Suprapubic skin (tissue), 4 donors: Measurements from ENCODE around the gene SEC14L3. TPM values are rescaled to one million over a fixed set of nuclear protein-coding genes. Genes with fewer than 3 reads are reported as not detected.

ENCODE experiments used
- DNase-seq, 2 donors: peaks; one replicate each; pipeline ENCODE4 v3.0.0-alpha.2; 2019; ENCODE audit warnings: low spot score in 2 of 2
- H3K27ac ChIP-seq: fragments of 200-600 bp; sonication (generic); one replicate; pipeline ENCODE4 v1.5.1; 2019
- H3K27me3 ChIP-seq: fragments of 200-600 bp; sonication (generic); one replicate; pipeline ENCODE4 v1.5.1; 2019
- H3K36me3 ChIP-seq: fragments of 200-600 bp; sonication (generic); one replicate; pipeline ENCODE4 v1.5.1; 2019
- H3K4me1 ChIP-seq: fragments of 200-600 bp; sonication (generic); one replicate; pipeline ENCODE4 v1.5.1; 2019
- H3K4me3 ChIP-seq: fragments of 200-600 bp; sonication (generic); one replicate; pipeline ENCODE4 v1.5.1; 2019; ENCODE audit warnings: mild to moderate bottlenecking
- H3K9me3 ChIP-seq: fragments of 200-600 bp; sonication (generic); one replicate; pipeline ENCODE4 v1.5.1; 2019
- CTCF ChIP-seq, 2 donors: fragments of 200-600 bp in 1 of 2; fragments of 450-650 bp in 1 of 2; sonication (generic) in 1 of 2; IDR thresholded peaks; one replicate each; pipeline ENCODE4 v1.5.1; 2016 to 2019; ENCODE audit warnings: antibody characterized with exemption in 2 of 2, mild to moderate bottlenecking in 1 of 2, moderate library complexity in 1 of 2
- EP300 ChIP-seq: sonication (generic); formaldehyde crosslinking; IDR thresholded peaks from one replicate; pipeline ENCODE4 v1.6.1; 2017; ENCODE audit warnings: antibody characterized with exemption
- POLR2A ChIP-seq, 2 donors: fragments of 450-650 bp; IDR thresholded peaks; one replicate each; pipeline ENCODE4 v1.6.1; 2017; ENCODE audit warnings: antibody characterized with exemption in 2 of 2, mild to moderate bottlenecking in 2 of 2, moderate library complexity in 2 of 2
- POLR2AphosphoS5 ChIP-seq, 3 donors: sonication (generic); formaldehyde crosslinking; IDR thresholded peaks; one replicate each; pipeline ENCODE4 v1.6.1; 2017; ENCODE audit warnings: antibody characterized with exemption in 3 of 3
- WGBS: methylation state at CpG from one replicate; pipeline ENCODE4 v1.1.5; 2018; 5-methylcytosine and 5-hydroxymethylcytosine counted together
- total RNA-seq, 4 donors: library from RNA; depleted of rRNA; stranded (reverse); fragments of >200 nt; gene quantifications; one replicate each; pipeline ENCODE4 v1.1.0, GENCODE V29; 2016

Gene SEC14L3
- total RNA-seq, 4 donors from 2014 or later: not detected

GRCh38 chr22:30423959-30424533 lies 47.8 kb downstream of the SEC14L3 start:
- H3K9me3 ChIP-seq: no peaks in the 10 kb centered on the region
- no peaks in the 10 kb centered on the region for H3K27me3 ChIP-seq
- 2% methylated on average over 20 of the region's 31 CpGs for WGBS
- H3K27ac ChIP-seq: peak overlapping the region; percentile 99
- H3K36me3 ChIP-seq: no peaks in the 10 kb centered on the region
- peaks cover 67% of the 10 kb centered on the region for H3K4me1 ChIP-seq
- peak; percentile 99 to 100 for DNase-seq
- TF ChIP-seq POLR2A (IDR thresholded peaks at IDR 0.05): peak in 1 of 2 donors; percentile 5
- TF ChIP-seq EP300: no peak
- no peak for TF ChIP-seq CTCF (IDR thresholded peaks at IDR 0.05)
- peak in 2 of 3 donors; percentile 80 to 94 for TF ChIP-seq POLR2AphosphoS5 (IDR thresholded peaks at IDR 0.05)
- H3K4me3 ChIP-seq: peak overlapping the region; percentile 66

GRCh38 chr22:30423301-30423958 lies 48.4 kb downstream of the SEC14L3 start:
- H3K4me3 ChIP-seq: peak overlapping the region; percentile 66
- H3K27ac ChIP-seq: peak overlapping the region; percentile 99
- no peaks in the 10 kb centered on the region for H3K27me3 ChIP-seq
- peaks cover 3% of the 10 kb centered on the region for H3K36me3 ChIP-seq
- TF ChIP-seq CTCF (IDR thresholded peaks at IDR 0.05) (no peak), POLR2A (IDR thresholded peaks at IDR 0.05) (peak; percentile 40 to 83), EP300 (no peak), POLR2AphosphoS5 (IDR thresholded peaks at IDR 0.05) (no peak)
- peak; percentile 87 to 89 for DNase-seq
- peaks cover 67% of the 10 kb centered on the region for H3K4me1 ChIP-seq
- no peaks in the 10 kb centered on the region for H3K9me3 ChIP-seq
- WGBS: 0% methylated on average over 11 of the region's 45 CpGs

GRCh38 chr22:30422481-30423300 lies 49.1 kb downstream of the SEC14L3 start:
- Histone ChIP-seq H3K9me3 (no peaks in the 10 kb centered on the region), H3K4me1 (peaks cover 67% of the 10 kb centered on the region), H3K27ac (peak overlapping the region; percentile 99), H3K36me3 (peaks cover 10% of the 10 kb centered on the region), H3K27me3 (no peaks in the 10 kb centered on the region), H3K4me3 (peak overlapping the region; percentile 66)
- DNase-seq: peak; percentile 84 to 90
- 56% methylated on average over 11 of the region's 18 CpGs for WGBS
- peak in 1 of 3 donors; percentile 82 for TF ChIP-seq POLR2AphosphoS5 (IDR thresholded peaks at IDR 0.05)
- TF ChIP-seq EP300: no peak

GRCh38 chr22:30421695-30422480 lies 49.9 kb downstream of the SEC14L3 start:
- peak overlapping the region; percentile 99 for H3K27ac ChIP-seq
- WGBS: 76% methylated on average over 8 of the region's 8 CpGs
- H3K4me3 ChIP-seq: peak overlapping the region; percentile 66
- no peaks in the 10 kb centered on the region for H3K9me3 ChIP-seq
- peaks cover 18% of the 10 kb centered on the region for H3K36me3 ChIP-seq
- DNase-seq: no peak
- H3K4me1 ChIP-seq: peaks cover 67% of the 10 kb centered on the region
- H3K27me3 ChIP-seq: no peaks in the 10 kb centered on the region
- TF ChIP-seq POLR2AphosphoS5 (IDR thresholded peaks at IDR 0.05) (no peak), POLR2A (IDR thresholded peaks at IDR 0.05) (no peak), EP300 (no peak), CTCF (IDR thresholded peaks at IDR 0.05) (no peak)

- no peak for TF ChIP-seq POLR2AphosphoS5 (IDR thresholded peaks at IDR 0.05)
- no peak for TF ChIP-seq CTCF (IDR thresholded peaks at IDR 0.05)
- TF ChIP-seq POLR2A (IDR thresholded peaks at IDR 0.05): no peak
- TF ChIP-seq EP300: no peak
- H3K27ac ChIP-seq: peak overlapping the region; percentile 99
- peaks cover 53% of the 10 kb centered on the region for H3K4me1 ChIP-seq
Measured at GRCh38 chr22:30420347-30421125, 51.3 kb downstream of the SEC14L3 start.

More at GRCh38 chr22:30420347-30421125, 51.3 kb downstream of the SEC14L3 start:
- WGBS: 59% methylated on average over 6 of the region's 6 CpGs
- Histone ChIP-seq H3K27me3 (no peaks in the 10 kb centered on the region), H3K4me3 (no peak overlapping the region), H3K9me3 (no peaks in the 10 kb centered on the region), H3K36me3 (peaks cover 32% of the 10 kb centered on the region)
- no peak for DNase-seq
